GM23248 (cell line): Measurements from ENCODE around the gene HSD17B14. TPM values are rescaled to one million over a fixed set of nuclear protein-coding genes. Genes with fewer than 3 reads are reported as not detected.

Source experiments
- DNase-seq: peaks from one replicate; pipeline ENCODE4 v3.0.0-alpha.2; 2015
- H2AFZ ChIP-seq: fragments of 200-600 bp; sonication (generic); 2 replicates; pipeline ENCODE4 v1.6.1; 2016; ENCODE audit warnings: antibody characterized with exemption
- H3F3A ChIP-seq: fragments of 200-600 bp; sonication (generic); 2 replicates; pipeline ENCODE4 v1.6.1; 2016; ENCODE audit warnings: mild to moderate bottlenecking, antibody characterized with exemption, mixed run types; ENCODE audit not compliant: insufficient read depth
- H3K27ac ChIP-seq: fragments of 200-600 bp; sonication (generic); 2 replicates; pipeline ENCODE4 v1.5.1; 2016; ENCODE audit warnings: mild to moderate bottlenecking
- H3K27me3 ChIP-seq: fragments of 200-600 bp; sonication (generic); replicated peaks from 2 replicates; pipeline ENCODE4 v1.6.1; 2016; ENCODE audit warnings: mild to moderate bottlenecking; ENCODE audit not compliant: insufficient read depth
- H3K36me3 ChIP-seq: fragments of 200-600 bp; sonication (generic); 2 replicates; pipeline ENCODE4 v1.6.1; 2016; ENCODE audit warnings: low read depth, mild to moderate bottlenecking
- H3K4me1 ChIP-seq: fragments of 200-600 bp; sonication (generic); 2 replicates; pipeline ENCODE4 v1.6.1; 2016; ENCODE audit warnings: mild to moderate bottlenecking; ENCODE audit not compliant: insufficient read depth
- H3K4me2 ChIP-seq: fragments of 200-600 bp; sonication (generic); one replicate; pipeline ENCODE4 v1.6.1; 2016; ENCODE audit warnings: mild to moderate bottlenecking; ENCODE audit not compliant: unreplicated experiment
- H3K4me3 ChIP-seq: fragments of 200-600 bp; sonication (generic); 2 replicates; pipeline ENCODE4 v1.5.1; 2016; ENCODE audit warnings: mild to moderate bottlenecking
- H3K79me2 ChIP-seq: fragments of 200-600 bp; sonication (generic); 2 replicates; pipeline ENCODE4 v1.6.1; 2016; ENCODE audit warnings: mild to moderate bottlenecking; ENCODE audit not compliant: insufficient read depth
- H3K9ac ChIP-seq: fragments of 200-600 bp; sonication (generic); 2 replicates; pipeline ENCODE4 v1.6.1; 2016; ENCODE audit warnings: mild to moderate bottlenecking
- H3K9me2 ChIP-seq: fragments of 200-600 bp; sonication (generic); 2 replicates; pipeline ENCODE4 v1.6.1; 2016; ENCODE audit warnings: mixed run types, mild to moderate bottlenecking, moderate library complexity; ENCODE audit not compliant: insufficient read depth
- H3K9me3 ChIP-seq: fragments of 200-600 bp; sonication (generic); one replicate; pipeline ENCODE4 v1.6.1; 2017; ENCODE audit warnings: low read depth
- H4K20me1 ChIP-seq: fragments of 200-600 bp; sonication (generic); 2 replicates; pipeline ENCODE4 v1.6.0; 2016; ENCODE audit not compliant: insufficient read depth
- EZH2 ChIP-seq: fragments of 200-600 bp; sonication (generic); IDR thresholded peaks from 2 replicates; pipeline ENCODE4 v1.6.1; 2018; ENCODE audit warnings: antibody characterized with exemption, mild to moderate bottlenecking; ENCODE audit not compliant: insufficient read depth, poor library complexity, severe bottlenecking
- EZH2phosphoT487 ChIP-seq: fragments of 200-600 bp; sonication (generic); IDR thresholded peaks from 2 replicates; pipeline ENCODE4 v1.6.1; 2018; ENCODE audit warnings: antibody characterized with exemption, moderate library complexity, mild to moderate bottlenecking, low read depth; ENCODE audit not compliant: insufficient read depth
- WGBS, 2 experiments: methylation state at CpG; one replicate each; pipeline ENCODE4 v1.1.6; 2015 to 2017; ENCODE audit warnings: low lambda C conversion rate in 2 of 2, low coverage in 1 of 2; ENCODE audit errors: missing lambda C conversion rate in 2 of 2; 5-methylcytosine and 5-hydroxymethylcytosine counted together
- in situ Hi-C: fragments of 300-500 bp; cut with MboI; formaldehyde crosslinking; loops from 2 replicates; pipeline ENCODE4 v1.15.0; 2020
- polyA plus RNA-seq: library from polyadenylated mRNA; unstranded; fragments of >200 nt; fragmentation: Nextera tagmentation; extraction: Ambion mirVana; gene quantifications from 2 replicates; pipeline ENCODE4 v1.2.1, GENCODE V29; 2016
- total RNA-seq: library from RNA; depleted of rRNA; stranded (reverse); fragments of >200 nt; shearing (Covaris generic); gene quantifications from 2 replicates; pipeline ENCODE4 v1.2.3, GENCODE V29; 2014

Gene HSD17B14
- total and polyA plus RNA-seq, 2 experiments from 2014 or later: 2.6 to 4.4 TPM

DNA sequence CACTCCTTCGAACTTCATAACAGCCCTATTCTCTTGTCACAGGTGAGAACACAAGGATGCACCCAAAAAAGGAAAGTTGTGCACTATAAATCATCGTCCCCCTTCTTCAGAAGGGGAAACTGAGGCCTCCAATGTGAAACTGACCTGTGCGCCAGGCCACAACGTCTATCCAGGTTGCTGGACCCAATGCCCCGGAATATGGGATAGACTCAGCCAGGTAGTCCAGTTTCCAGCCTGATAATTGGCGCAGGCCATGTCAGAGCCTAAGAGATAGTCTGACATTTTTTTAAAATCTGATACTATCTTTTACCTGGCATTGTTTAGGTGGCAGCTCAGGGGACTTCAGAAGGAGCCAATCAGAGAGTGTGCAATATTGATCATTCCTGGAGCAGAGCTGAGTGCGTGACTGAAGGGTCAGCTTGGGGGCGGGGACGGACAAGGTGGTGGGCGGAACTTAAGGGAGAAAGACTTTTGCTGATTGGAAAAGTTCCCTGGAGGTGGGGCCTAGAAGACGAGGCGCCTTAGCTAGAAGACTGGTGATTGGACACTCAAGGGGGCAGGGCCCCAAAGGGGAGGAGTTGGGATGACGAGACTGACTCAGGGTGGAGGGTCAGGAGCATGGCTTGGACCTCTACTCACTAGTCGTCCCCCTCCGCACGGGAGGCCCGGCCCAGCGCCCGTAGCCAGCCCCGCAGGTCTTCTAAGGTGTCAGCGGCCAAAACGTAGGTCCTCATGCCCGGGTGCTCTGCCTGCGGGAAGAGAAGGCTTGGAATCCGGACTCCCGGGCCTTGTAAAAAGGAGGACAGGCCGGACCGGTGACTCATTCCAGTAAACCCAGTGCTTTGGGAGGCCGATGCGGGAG lies 23.7 kb upstream of the HSD17B14 start:
- WGBS, 2 experiments: 90 to 94% methylated on average over 29 to 30 of the region's 30 CpGs
- H3K4me1 ChIP-seq: no peaks in the 10 kb centered on the region
- H3K9ac ChIP-seq: no peak overlapping the region
- no peaks in the 10 kb centered on the region for H3K79me2 ChIP-seq
- H3K36me3 ChIP-seq: no peaks in the 10 kb centered on the region
- H3K27me3 ChIP-seq: no peaks in the 10 kb centered on the region
- DNase-seq: no peak
- no peaks in the 10 kb centered on the region for H3K9me2 ChIP-seq
- H3K4me3 ChIP-seq: no peak overlapping the region
- no peak overlapping the region for H3K4me2 ChIP-seq
- no peaks in the 10 kb centered on the region for H3F3A ChIP-seq
- in situ Hi-C loops: no loop called here
- H2AFZ ChIP-seq: no peak overlapping the region
- H3K9me3 ChIP-seq: no peaks in the 10 kb centered on the region
- H3K27ac ChIP-seq: no peak overlapping the region
- no peak for TF ChIP-seq EZH2phosphoT487
- TF ChIP-seq EZH2: no peak
- no peaks in the 10 kb centered on the region for H4K20me1 ChIP-seq

DNA sequence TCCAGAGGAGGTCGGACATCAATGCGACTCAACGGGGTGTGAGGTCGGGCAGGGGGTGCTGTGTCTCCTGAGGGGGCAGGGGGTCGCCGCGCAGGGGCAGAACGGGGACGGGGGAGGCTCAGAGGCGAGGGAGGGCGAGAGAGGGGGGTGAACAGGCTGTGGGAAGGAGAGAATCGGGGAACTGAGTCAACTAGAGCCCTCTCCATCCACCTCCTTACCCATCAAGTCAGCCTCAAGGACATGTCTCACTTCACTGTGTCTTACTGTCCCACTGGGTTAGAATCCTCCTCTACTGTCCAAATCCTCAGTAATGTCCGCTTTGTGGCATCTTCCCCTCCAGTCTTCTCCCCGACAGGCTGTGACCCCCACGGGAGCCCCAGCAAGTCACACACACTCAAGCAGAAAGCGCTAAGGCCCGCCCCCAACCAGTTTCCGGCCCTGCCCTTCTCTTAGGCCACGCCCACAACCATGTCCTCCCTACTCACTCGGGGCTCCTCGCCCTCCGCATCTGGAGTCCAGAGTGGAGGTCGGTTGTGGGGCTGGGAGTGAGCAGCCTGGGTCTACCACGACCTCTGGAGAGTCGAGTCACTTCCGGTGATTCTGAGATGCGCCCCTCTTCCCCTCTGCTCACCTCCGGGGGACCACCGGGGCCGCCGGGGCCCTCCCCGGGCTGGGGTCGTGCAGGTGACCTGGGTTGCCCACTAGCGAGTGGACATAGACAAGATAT lies 22.9 kb upstream of the HSD17B14 start:
- Histone ChIP-seq H3K27ac (no peak overlapping the region), H3K4me1 (no peaks in the 10 kb centered on the region), H3K9me3 (no peaks in the 10 kb centered on the region), H3K4me3 (no peak overlapping the region), H3F3A (no peaks in the 10 kb centered on the region), H3K79me2 (no peaks in the 10 kb centered on the region), H4K20me1 (no peaks in the 10 kb centered on the region), H3K4me2 (no peak overlapping the region), H3K36me3 (no peaks in the 10 kb centered on the region), H3K9ac (no peak overlapping the region), H2AFZ (no peak overlapping the region), H3K9me2 (no peaks in the 10 kb centered on the region), H3K27me3 (no peaks in the 10 kb centered on the region)
- 72 to 74% methylated on average over 20 to 34 of the region's 34 CpGs for WGBS, 2 experiments
- in situ Hi-C loops: no loop called here
- DNase-seq: peak; percentile 10
- TF ChIP-seq EZH2: no peak
- TF ChIP-seq EZH2phosphoT487: no peak

DNA sequence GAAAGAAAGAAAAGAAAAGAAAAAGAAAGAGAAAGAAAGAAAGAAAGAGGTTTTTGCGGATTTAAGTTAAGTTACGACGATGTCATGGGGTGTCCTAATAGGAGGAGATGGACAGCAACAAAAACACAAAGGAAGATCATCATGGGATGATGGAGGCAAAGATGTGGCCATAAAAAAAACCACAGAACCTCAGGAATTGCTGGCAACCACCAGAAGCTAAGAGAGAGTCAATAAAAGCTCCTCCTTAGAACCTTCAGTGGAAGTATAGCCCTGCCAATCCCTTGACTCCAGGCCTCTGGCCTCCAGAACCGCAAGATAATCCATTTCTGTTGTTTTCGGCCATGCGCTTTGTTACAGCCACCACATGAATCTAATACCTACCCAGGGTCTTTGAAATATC lies 20.6 kb upstream of the HSD17B14 start:
- H3K27ac ChIP-seq: no peak overlapping the region

DNA sequence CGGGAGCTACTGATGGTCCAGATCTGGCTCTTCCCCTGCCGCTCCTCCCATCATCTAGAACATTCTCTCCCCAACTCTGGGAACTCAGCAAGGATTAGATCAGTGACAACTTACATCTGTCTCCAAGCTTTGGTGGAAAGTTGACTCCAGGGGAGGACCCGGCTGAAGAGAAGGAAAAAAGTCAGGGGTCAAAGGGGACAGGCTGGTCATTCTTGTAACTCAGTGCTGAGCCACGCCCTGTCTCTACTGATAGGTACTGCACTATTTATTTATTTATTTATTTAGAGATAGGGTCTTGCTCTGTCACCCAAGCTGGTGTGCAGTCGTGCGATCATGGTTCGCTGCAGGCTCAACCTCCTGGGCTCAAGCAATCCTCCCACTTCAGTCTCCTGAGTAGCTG lies 17.8 kb upstream of the HSD17B14 start:
- Histone ChIP-seq H3K27me3 (no peaks in the 10 kb centered on the region), H4K20me1 (no peaks in the 10 kb centered on the region), H3K4me3 (no peak overlapping the region), H2AFZ (no peak overlapping the region), H3K9me3 (no peaks in the 10 kb centered on the region), H3K27ac (no peak overlapping the region), H3K9me2 (no peaks in the 10 kb centered on the region), H3K4me1 (no peaks in the 10 kb centered on the region), H3K36me3 (no peaks in the 10 kb centered on the region; the same call in 1 of the 2 replicates), H3K9ac (no peak overlapping the region), H3F3A (no peaks in the 10 kb centered on the region), H3K79me2 (no peaks in the 10 kb centered on the region), H3K4me2 (no peak overlapping the region)
- DNase-seq: no peak
- TF ChIP-seq EZH2 (no peak), EZH2phosphoT487 (no peak)
- 95 to 97% methylated on average over 7 of the region's 7 CpGs for WGBS, 2 experiments
- in situ Hi-C loops: no loop called here

More for the DNA sequence above, 20.6 kb upstream of the HSD17B14 start:
- Histone ChIP-seq H3F3A (no peaks in the 10 kb centered on the region), H2AFZ (no peak overlapping the region), H4K20me1 (no peaks in the 10 kb centered on the region), H3K9me2 (no peaks in the 10 kb centered on the region), H3K79me2 (no peaks in the 10 kb centered on the region), H3K4me1 (no peaks in the 10 kb centered on the region), H3K4me3 (no peak overlapping the region), H3K9me3 (no peaks in the 10 kb centered on the region), H3K36me3 (no peaks in the 10 kb centered on the region; the same call in 1 of the 2 replicates), H3K27me3 (no peaks in the 10 kb centered on the region), H3K4me2 (no peak overlapping the region), H3K9ac (no peak overlapping the region)
- 97 to 98% methylated on average over 6 of the region's 6 CpGs for WGBS, 2 experiments
- TF ChIP-seq EZH2phosphoT487: no peak
- TF ChIP-seq EZH2: no peak
- peak; percentile 24 for DNase-seq
- in situ Hi-C loops: no loop called here
